HG03039 (cell line): ENCODE measurements around the gene SNX17.
"Not testable (repeated sequence)": the region's sequence is repeated elsewhere in the genome, so short reads cannot be mapped to it uniquely, and the experiment has no call there.

Experiments used
- ATAC-seq: cut with Tn5 transposase; IDR thresholded peaks from one replicate; pipeline ENCODE4 v1.9.1; 2021; ENCODE audit warnings: mild to moderate bottlenecking, moderate library complexity; ENCODE audit not compliant: unreplicated experiment

Gene SNX17

DNA sequence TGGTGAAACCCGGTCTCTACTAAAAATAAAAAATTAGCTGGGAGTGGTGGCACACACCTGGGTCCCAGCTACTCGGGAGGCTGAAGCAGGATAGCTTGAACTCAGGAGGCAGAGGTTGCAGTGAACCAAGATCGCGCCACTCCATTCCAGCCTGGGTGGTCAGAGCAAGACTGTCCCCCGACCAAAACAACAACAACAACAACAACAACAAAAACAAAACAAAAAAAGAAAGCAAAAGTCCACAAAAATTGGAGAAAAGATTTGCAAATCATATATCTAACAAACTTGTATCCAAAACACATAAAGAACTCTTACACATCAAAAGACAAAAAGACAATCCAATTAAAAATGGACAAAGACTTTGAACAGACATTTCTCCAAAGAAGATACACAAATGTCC lies 28.5 kb downstream of the SNX17 start:
- no peak for ATAC-seq

DNA sequence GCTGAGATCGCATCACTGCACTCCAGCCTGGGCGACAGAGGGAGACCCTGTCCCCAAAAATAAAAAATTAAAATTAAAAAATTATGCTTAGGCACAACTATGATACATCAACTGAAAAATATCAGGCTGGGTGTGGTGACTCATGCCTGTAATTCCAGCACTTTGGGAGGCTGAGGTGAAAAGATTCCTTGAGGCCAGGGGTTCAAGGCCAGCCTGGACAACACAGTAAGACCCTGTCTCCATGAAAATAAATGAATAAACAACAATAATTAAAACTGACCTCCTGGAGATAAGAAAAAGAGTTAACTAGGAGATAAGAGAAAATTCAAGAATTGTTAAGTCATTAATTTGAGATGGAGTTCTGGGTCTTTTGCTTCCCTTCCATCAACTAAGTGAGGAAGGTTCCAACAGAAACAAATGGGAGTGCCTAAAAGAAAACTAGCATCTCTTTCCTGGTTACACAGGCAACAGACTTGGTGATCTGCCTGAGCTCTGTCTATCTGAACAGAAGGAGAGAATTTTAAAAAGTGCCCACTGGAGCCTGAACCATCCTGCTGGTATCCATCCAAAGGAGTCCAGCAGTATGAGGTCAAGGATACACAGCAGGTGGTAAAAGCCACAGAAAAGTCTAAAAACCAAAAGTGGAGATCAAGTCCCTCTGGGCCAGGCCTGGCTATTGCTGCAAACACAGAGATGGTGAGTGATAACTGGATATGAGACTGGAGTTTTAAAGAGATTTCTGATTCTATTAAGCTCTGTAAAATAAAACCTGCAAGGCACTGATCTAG lies 30.1 kb downstream of the SNX17 start:
- no peak for ATAC-seq

DNA sequence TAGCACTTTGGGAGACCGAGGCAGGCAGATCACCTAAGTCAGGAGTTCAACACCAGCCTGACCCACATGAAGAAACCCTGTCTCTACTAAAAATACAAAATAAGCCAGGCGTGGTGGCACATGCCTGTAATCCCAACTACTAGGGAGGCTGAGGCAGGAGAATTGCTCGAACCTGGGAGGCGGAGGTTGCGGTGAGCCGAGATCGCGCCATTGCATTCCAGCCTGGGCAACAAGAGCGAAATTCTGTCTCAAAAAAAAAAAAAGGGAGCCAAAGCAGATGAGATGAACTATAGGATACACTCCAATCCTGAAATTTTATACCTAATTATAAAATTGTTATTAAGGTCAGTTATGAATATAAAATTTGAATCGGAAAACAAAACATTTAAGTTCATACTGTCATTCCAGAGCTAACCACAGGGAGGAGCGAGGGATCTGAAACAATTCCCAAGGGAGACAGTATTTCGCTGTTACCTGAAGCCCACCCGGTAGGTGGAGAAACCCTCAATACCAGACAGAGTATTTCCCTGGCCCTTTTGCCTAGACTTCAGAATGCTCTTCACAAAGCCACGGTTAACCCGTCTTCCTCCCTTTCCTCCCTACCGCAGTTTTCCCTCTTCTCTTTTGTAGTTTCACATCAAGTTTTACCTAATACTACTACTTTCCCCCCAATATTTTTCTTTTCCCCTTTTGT lies 37.5 kb downstream of the SNX17 start:
- ATAC-seq, result no peak

DNA sequence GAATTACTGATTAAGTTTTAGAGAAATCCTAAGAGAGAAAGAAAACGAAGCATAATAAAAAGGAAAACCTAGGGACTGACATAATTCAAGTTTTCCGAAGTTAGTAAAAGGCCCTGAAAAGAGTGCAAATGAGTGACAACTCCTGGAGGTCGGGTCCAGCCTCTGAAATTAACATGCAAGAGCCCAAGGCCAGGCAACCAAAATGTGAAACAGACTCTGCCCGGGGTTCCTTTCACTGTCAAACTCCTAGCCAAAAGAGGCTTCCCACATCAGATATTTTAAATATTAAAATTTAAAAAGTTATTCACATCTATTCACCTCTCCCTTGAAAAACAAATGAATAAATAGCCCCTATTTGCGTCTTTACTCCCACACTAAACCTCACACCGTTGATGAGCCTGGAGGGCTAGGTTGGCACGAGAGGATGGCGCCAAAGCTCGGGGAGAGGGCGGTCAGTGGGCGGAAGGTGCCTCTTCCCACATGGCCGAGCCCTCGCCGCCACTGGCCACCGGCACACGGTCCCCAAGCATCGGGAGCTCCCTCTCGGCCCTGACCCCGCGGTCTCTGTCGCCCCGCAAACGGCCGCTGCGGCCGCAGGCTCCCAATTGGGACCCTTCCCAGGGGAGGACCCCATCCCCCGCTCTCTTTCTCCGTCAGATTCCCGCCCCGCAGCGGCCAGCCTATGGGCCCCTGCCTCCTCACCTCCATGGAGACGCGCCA lies 38.3 kb downstream of the SNX17 start:
- peak; percentile 27 for ATAC-seq

DNA sequence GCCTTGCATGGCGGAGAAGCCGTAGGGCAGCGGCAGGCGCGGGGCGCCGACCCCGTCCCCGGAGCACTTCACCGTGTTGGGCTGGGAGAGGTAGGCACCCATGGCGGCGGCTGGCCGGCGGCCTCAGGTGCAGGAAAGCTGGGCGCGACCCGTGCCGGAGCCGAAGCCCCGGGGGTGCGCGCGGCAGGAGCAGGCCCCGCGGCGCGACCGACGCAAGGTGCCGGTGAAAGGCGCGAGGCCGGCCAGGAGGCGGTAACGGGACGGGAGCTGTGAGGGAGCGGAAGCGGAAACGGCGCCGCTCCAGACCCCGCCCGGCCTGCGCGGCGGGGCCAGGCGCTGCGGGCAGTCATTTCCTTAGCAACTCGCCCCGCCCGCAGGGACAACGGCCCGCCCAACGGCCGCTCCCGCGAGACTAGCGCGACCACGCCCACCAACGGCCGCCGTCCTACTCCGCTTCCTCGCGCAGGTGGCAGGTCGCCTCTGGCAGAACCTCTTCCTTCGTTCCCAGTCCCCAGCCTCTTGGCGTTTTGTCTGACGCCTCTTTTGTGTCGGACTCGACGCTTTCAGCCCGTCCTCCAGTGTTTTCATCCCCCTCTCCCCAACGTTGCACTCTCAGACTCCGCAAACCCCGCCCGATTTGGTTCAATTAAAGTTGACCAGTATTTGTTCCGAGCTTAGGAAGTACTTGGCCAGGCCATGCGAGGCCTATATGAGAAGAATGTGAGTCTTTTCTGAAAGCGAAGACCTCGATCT lies 39.1 kb downstream of the SNX17 start, which contains the start of gene PPM1G:
Gene PPM1G, minus strand, starts transcription at position 271 of the 753 bp plus-strand sequence. Its CDS starts 169 bp downstream, at position 102.
- ATAC-seq, result peak; percentile 85

DNA sequence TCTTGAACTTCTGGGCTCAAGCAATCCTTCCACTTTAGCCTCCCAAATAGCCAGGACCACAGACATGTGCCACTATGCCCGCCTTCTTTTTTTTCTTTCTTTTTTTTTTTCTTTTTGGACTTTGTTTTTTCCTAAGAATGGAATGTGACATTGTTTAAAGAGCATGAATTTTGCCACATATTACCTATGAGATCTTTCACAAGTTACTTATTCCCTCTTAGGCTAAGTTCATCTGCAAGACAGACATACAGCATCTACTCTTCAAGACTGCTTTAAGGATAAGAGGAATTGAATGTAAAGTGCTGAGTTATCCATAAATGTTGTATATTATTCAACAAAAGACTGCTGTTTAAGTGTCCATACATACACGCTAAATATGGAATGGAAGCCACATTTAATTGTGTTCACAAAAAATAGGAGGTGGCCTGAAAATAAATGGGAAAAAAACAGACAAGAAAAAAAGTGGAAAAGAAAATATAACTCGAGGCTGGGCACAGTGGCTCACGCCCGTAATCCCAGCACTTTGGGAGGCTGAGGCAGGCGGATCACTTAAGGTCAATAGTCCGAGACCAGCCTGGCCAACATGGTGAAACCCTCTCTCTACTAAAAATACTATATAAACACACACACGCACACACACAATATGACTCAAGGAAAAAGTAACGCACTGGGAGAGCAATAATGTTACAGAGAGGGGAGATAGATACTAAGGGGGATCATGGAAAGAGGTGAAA lies 42.2 kb downstream of the SNX17 start:
- ATAC-seq, result no peak

DNA sequence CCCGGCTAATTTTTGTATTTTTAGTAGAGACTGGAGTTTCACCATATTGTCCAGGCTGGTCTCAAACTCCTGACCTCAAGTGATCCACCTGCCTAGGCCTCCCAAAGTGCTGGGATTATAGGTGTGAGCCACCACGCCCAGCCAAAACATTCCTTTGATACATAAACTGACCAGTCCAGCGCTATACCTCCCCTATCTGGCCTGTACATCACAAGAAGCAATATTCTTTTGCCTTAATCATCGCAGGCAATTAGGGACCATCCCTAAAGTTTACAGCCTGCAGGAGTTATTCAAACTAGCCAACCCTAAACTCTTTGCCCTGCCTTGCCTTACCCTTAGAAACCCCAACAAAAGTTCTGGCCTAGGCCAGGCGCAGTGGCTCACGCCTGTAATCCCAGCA lies 45.7 kb downstream of the SNX17 start:
- ATAC-seq, result no peak

DNA sequence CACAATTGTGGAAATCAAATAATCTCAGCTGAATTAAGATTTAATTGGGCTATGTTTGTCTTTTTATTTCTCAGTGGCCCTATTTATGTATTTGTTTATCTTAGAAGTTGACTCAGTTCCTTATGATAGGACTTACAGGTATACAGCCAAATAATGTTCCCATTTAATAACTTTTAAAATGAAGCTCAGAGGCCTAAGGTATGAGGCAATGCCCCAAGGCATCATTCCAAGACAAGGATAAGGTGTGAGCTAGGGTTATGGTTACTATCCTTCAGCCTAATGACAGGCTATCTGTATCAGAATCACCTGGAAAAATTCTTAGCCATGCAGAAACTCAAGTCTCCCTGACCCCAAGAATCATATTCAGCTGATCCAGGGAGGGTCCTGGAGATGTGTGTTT lies 50.6 kb downstream of the SNX17 start:
- no peak for ATAC-seq

DNA sequence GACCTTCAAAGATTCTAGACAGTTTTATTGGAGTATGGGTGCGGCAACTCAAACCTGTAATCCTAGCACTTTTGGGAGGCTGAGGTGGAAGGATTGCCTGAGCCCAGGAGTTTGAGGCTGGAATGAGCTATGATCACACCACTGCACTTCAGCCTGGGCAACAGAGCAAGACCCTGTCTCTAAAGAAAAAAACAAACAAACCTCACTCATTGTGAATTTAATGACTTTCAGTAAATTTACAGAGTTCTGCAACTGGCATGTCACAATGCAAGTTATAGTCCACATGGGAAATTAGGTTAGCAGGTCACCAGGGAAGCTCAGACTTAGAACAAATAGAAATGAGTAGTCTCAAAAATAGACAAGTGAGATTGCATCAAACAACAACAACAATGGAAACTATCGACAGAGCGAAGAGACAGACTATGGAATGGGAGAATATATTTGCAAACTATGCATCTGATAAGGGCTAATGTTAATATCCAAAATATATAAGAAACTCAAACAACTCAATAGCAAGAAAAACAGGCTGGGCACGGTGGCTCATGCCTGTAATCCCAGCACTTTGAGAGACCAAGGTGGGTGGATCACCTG lies 51.3 kb downstream of the SNX17 start:
- ATAC-seq, result no peak

DNA sequence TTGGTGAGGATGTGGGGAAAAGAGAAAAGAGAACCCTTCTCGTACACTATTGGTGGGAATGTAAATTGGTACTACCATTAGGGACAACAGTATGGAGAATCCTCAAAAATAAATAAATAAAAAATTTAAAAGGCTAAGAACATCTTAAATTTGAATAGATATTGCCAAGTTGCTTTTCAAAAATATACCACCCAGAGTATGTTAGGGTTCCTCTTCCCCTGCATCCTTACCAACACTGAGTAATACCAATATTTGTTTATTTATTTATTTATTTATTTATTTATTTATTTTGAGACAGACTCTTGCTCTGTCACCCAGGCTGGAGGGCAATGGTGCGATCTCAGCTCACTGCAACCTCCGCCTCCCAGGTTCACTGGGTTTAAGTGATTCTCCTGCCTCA lies 52.5 kb downstream of the SNX17 start:
- ATAC-seq, result no peak

DNA sequence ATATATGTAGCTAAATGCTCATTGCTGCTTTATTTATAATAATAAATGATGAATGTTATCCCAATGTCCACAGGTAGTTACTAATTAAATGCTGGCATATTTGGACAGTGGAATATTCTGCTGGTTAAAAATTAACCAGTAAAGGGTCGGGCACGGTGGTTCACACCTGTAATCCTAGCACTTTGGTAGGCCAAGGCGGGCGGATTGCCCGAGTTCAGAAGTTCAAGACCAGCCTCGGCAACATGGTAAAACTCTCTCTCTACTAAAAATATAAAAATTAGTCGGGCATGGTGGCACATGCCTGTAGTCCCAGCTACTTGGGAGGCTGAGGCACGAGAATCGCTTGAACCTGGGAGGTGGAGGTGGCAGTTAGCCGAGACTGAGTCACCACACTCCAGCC lies 54.6 kb downstream of the SNX17 start:
- not testable (repeated sequence) for ATAC-seq
